ENCODE measurements around the gene CDAN1.
"Not testable (repeated sequence)": the region's sequence is repeated elsewhere in the genome, so short reads cannot be mapped to it uniquely, and the experiment has no call there.

CDAN1 gene

GRCh38 chr15:42736793-42737528 lies at the start of gene CDAN1:
TSS of gene CDAN1 (minus strand) at chr15:42737128. CDS start at chr15:42737102, 26 bp downstream.
- DNase-seq (ENCODE audit: low spot score): peak; percentile 100
- TF ChIP-seq CTCF (IDR thresholded peaks at IDR 0.05; ENCODE audit: extremely low read depth, missing control alignments): no peak

- TF ChIP-seq CTCF (IDR thresholded peaks at IDR 0.05; ENCODE audit: extremely low read depth, missing control alignments): no peak
- no peak for DNase-seq (ENCODE audit: low spot score)
These were observed 48.6 kb upstream of the CDAN1 start for GRCh38 chr15:42785569-42785968.

GRCh38 chr15:42784705-42785104 lies 47.8 kb upstream of the CDAN1 start:
- no peak for DNase-seq (ENCODE audit: low spot score)
- TF ChIP-seq CTCF (IDR thresholded peaks at IDR 0.05; ENCODE audit: extremely low read depth, missing control alignments): no peak

GRCh38 chr15:42782716-42783115 lies 45.8 kb upstream of the CDAN1 start:
- TF ChIP-seq CTCF (IDR thresholded peaks at IDR 0.05; ENCODE audit: extremely low read depth, missing control alignments): no peak
- DNase-seq (ENCODE audit: low spot score): no peak

- DNase-seq (ENCODE audit: low spot score): no peak
These were observed 38.5 kb upstream of the CDAN1 start for GRCh38 chr15:42775416-42775815.

GRCh38 chr15:42772901-42773300 lies 36.0 kb upstream of the CDAN1 start:
- no peak for TF ChIP-seq CTCF (IDR thresholded peaks at IDR 0.05; ENCODE audit: extremely low read depth, missing control alignments)
- DNase-seq (ENCODE audit: low spot score): no peak

More at GRCh38 chr15:42775416-42775815, 38.5 kb upstream of the CDAN1 start:
- TF ChIP-seq CTCF (IDR thresholded peaks at IDR 0.05; ENCODE audit: extremely low read depth, missing control alignments): no peak

GRCh38 chr15:42772144-42772543 lies 35.2 kb upstream of the CDAN1 start:
- no peak for TF ChIP-seq CTCF (IDR thresholded peaks at IDR 0.05; ENCODE audit: extremely low read depth, missing control alignments)
- DNase-seq (ENCODE audit: low spot score): no peak

- not testable (repeated sequence) for DNase-seq (ENCODE audit: low spot score)
These were observed 29.2 kb upstream of the CDAN1 start for GRCh38 chr15:42766109-42766508.

- DNase-seq (ENCODE audit: low spot score): not testable (repeated sequence)
These were observed 27.3 kb upstream of the CDAN1 start for GRCh38 chr15:42764154-42764731.

- not testable (repeated sequence) for DNase-seq (ENCODE audit: low spot score)
These were observed 24.9 kb upstream of the CDAN1 start for GRCh38 chr15:42761813-42762212.
